ENCODE results near the gene DNMT1.
"Not testable (repeated sequence)": the region's sequence is repeated elsewhere in the genome, so short reads cannot be mapped to it uniquely, and the experiment has no call there.

DNMT1 gene

DNA sequence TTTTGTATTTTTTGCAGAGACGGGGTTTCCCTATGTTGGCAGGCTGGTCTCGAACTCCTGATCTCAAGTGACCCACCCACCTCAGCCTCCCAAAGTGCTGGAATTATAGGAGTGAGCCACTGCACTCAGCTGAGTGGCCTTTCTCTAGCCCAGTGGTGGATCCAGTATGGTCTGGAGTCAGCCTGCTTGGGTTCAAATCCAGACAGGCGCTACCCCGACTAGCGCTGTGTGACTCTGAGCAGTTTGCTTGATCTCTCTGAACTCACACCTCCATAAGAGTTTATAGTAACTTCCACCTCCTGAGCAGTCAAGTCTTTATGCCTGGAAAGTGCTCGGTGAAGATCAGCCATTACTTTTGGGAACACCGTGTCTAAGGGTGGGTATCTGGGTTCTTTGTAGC, 25.9 kb upstream of the DNMT1 start:
- DNase-seq: no peak

DNA sequence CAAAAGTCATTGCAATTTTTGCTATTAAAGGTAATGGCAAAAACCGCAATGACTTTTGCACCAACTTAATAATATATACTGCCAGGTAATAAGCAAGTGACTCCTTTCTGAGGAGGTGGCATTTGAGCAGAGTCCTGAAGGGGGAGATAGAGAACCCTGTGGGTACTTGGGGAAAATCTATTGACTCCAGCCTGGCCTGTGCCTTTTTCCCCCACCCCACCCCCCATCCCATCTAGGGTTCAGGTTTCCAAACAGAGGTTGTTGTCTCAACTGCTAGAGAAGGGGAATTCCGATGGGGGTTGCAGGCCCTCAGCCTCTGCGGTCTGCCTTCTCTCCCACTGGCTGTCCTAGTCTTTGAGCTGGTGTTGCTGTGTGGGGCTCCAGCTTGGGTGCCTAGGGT, 24.9 kb upstream of the DNMT1 start:
- DNase-seq: peak; percentile 57

DNA sequence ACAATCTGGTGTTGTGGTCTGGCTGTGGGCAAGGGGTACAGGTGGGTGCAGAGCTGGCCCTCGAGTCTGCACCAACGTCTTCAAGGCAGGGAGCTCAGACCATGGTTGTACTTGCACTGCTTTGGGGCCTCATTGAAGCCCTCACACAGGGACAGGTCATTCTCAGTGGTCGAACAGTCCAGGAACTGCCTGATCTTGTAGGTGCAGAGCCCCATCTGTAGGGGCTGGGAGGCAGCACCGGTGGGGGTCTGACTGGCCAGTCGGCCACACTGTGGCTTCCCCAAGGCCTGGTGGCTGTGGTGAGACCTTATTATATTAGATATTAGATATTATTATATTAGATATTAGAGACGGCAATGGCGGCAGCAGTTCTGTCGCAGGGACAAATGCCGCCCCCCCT, 22.3 kb upstream of the DNMT1 start:
- no peak for DNase-seq

DNA sequence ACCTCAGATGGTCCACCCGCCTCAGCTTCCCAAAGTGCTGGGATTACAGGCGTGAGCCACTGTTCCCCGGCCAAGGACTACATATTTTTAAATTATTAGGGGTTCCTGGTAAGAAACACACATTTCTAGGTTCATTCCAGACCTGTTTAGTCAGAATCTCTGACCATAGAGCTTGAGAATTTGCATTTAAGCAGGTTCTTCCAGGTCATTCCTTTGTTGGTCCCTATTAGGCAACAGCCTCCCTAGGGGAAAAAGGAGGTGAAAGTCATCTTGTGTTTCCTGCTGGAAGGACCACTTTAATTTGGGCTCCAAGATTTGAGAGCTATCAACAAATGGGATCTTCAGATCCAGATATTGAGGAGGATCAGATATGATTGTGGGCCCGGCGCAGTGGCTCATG, 20.0 kb upstream of the DNMT1 start:
- no peak for DNase-seq

DNA sequence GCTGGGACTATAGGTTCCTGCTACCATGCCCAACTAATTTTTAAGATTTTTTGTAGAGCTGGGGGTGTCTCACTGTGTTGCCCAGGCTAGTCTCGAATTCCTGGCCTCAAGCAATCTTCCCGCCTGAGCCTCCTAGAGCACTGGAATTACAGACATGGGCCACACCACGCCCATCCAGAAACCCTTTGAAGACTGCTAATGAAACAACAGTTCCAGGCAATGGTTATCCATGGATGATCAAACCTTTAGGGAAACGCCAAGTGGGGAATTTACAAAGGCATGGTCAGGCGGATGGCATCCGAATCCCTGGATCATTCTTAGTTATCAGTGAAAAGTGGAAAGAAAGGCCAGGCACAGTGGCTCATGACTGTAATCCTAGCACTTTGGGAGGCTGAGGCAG, 16.9 kb upstream of the DNMT1 start:
- no peak for DNase-seq

DNA sequence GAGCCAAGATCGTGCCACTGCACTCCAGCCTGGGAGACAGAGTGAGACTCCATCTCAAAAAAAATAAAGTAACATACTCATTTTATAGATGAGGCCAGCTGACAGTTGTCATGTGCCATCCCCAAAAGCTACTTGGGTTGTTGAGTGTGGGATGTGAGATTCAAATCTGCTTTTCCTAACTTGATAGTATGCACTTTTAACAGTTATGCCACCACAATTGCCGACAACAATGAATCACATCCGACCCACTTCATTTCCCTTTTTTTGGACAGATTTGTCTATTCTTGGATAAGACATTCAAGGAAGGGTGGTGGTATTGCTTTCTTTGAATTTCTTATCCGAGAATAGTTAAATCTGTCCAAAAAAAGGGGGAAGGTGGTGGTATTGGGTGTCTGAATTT, 16.3 kb upstream of the DNMT1 start:
- no peak for DNase-seq

DNA sequence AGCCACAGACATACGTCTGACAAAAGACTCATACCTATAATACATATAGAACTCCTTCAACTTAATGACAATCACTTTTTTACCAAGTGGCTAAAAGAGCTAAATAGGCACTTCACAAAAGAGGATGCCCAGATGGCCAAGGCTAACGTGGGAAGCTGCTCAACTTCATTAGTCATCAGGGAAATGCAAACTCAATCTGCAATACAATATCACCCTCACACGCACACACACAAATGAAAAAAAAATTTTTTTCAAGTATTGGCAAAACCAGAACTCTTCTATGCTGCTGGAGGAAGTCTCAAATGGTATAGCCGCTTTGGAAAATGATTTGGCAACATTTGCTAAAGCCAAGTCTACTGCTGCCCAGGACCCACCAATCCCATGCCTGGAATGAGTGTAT, 14.6 kb upstream of the DNMT1 start:
- no peak for DNase-seq

DNA sequence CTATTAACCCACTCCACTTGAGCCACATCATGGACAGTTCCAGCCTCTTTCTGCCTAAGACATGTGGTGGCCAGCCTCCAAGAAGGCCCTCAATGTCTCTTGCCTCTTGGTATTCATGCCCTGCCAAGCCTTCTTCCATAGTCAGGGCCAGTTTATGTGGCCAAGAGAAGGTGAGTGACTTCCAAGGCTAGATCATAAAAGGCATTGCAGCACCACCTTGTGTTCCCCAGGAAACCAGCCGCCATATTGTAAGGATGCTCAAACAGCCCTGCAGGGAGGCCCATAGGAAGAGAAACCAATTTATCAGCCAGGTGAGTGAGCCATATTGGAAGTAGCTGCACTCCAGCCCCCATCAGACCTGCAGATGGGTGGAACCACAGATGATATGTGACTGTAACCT, 12.3 kb upstream of the DNMT1 start:
- DNase-seq: no peak

DNA sequence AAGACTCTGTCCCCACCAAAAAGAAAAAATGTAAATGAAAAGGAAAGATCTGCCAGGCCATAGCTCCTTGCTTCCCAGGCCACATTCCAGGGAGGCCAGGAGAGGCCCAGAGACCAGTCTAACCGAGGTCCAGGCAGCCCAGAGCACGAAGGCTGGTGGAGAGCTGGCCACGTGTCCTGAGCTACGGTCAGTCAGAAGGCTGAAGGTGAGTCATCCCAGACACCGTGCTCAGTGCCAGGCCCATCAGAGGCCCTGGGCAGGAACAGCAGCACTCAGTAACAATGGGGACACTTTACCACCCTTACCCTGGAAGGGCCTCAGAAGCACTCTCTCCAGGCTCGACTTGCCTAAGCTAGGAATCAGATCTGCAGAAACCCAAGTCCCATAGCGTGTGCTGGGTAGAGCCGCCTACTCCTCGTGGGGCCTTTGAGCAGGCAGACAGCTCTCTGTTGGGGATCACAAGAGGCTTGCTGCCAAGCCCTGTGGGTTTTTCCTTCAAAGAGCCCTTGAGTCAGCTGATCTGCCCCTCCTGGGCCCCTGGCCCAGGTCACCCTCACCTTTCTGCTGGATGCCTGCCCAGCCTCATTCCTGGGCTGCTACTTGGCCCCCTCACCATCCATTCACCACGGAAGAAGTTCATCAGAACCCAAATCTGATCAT, 11.6 kb upstream of the DNMT1 start:
- no peak for DNase-seq

DNA sequence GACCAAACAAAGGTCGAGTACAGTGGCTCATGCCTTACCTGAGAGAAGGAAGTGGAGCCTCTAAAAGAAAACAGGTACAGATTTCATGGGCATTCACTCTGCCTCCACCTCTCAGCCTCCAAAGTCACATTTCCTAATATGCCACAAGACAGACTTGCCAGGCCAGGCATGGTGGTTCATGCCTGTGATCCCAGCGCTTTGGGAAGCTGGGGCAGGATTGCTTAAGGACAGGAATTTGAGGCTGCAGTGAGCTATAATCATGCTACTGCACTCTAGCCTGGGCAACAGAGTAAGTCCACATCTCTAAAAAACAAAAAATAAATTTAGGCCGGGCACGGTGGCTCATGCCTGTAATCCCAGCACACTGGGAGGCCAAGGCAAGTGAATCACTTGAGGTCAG, 10.9 kb upstream of the DNMT1 start:
- no peak for DNase-seq

DNA sequence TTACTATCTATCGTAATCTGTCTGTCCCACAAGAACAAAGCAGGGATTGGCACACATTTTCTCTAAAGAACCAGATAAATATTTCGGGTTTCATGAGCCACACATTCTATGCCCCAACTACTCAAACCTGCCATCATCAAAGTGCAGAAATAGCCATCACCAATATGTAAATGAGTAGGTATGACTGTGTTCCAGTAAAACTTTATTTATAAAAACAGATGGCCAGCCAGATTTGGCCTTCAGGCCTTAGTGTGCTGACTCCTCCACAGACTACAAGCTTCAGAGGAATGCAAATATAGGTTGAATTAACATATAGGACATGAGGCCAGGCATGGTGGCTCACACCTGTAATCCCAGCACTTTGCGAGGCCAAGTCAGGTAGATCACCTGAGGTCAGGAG, 8.9 kb upstream of the DNMT1 start:
- no peak for DNase-seq

DNA sequence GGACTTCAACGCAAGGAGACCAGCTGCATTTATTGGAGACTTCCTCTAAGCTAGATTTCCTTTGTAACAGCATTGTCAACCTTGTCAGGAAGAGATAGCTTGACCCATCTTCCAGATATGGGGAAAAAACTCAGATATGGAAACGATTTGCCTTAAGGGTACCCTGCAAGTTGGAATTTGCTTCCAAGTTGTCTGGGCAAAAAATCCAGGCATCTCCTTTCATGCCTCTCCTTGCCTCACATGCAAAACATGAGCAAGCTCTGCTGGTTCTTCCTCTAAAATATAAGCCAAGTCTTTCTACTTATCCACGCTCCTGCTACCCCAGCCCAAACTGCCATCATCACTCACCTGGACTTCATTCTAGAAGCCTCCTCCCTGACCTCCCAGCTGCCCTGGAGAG, 6.4 kb upstream of the DNMT1 start:
- no peak for DNase-seq

DNA sequence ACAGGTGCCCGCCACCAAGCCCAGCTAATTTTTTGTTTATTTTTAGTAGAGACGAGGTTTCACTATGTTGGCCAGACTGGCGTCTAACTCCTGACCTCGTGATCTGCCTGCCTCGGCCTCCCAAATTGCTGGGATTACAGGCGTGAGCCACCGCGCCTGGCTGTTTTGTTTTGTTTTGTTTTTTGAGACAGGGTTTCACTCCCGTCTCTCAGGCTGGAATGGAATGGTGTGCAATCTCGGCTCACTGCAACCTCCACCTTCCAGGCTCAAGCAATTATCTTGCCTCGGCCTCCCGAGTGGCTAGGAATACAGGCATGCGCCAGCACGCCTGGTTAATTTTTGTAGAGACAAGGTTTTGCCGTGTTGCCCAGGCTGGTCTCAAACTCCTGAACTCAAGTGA, 5.3 kb upstream of the DNMT1 start:
- DNase-seq: not testable (repeated sequence)

DNA sequence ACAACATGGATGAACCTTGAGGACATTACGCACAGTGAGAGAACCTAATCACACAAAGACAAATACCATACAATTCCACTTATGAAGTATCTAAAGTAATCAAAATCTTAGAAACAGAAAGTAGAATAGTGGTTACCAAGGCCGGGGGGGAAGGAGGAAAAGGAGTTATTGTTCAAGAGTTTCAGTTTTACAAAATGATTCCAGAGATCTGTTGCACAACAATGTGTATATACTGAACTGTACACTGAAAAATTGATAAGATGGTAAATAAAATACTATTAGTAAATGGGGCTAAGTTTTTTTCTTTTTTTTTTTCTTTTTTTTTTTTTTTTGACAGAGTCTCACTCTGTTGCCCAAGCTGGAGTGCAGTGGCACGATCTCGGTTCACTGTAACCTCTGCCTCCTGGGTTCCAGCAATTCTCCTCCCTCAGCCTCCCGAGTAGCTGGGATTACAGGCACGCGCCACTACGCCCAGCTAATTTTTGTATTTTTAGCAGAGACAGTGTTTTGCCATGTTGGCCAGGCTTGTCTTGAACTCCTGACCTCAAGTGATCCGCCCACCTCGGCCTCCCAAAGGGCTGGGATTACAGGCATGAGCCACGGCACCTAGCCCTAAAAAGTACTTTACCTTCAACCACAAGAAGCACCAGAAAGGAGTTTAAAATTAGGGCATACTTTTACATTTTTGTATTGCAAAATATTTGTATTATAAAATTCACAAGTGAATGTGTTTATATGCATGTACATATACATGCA, 4.3 kb upstream of the DNMT1 start:
- DNase-seq: peak; percentile 73

DNA sequence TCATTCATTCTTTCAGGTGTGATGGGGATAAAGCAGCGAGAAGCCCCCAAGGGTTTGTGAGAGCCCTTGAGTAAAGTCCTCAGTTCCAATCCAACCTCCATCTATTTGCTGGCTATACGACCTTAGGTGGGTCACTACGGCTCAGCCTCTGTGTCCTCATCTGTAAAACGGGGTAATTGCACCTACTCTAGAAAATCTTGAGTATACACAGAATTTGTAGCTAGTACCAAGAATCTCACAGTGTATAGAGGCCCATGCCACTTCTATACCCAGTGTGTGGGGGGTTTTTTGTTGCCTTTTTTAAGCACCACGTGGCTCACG, 406 bp upstream of the DNMT1 start:
- DNase-seq: no peak

DNA sequence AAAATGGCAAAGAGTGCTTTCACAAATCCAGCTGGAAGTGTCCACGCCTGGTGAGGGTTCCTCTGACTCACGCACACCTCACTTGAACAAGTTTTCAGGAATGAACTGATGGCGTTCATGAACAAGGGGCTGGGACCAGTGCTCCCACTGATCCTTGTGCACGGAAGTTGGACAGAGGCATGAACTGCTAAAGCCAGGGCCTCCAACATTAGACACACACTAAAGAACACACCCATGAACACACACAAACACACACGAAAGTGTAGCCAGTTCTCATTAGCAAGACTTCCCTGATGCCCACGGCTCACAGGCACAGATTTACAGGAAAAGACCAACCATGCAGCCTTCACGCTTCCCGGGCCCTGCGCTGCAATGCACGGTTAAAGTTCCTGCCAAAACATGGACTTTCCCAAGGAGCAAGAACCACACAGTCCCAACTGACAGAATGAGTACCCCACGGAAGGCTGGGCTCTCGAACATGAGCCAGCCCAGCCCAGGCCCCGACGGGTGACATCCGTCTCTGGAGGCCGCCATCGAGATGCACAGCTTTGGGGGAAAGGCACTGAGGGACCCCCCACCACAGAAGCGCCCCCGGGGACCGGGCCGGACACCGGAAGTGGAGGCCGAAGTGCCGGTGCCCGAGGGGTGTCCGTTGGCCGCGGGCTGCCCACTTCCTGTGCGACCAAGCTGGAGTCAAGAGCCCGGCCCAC, 808 bp downstream of the DNMT1 start:
- peak; percentile 20 for DNase-seq

DNA sequence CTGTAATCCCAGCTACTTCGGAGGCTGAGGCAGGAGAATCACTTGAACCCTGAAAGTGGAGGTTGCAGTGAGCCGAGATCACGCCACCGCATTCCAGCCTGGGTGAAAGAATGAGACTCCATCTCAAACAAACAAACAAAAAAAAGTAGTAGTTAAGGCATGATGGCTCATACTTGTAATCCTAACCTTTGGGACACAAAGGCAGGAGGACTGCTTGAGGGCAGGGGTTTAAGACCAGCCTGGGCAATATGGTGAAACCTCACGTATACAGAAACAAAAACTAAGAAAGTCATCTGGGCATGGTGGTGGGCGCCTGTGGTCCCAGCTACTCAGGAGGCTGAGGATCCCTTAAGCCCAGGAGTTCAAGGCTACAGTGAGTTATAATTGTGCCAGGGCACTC, 1.8 kb downstream of the DNMT1 start:
- DNase-seq: no peak

DNA sequence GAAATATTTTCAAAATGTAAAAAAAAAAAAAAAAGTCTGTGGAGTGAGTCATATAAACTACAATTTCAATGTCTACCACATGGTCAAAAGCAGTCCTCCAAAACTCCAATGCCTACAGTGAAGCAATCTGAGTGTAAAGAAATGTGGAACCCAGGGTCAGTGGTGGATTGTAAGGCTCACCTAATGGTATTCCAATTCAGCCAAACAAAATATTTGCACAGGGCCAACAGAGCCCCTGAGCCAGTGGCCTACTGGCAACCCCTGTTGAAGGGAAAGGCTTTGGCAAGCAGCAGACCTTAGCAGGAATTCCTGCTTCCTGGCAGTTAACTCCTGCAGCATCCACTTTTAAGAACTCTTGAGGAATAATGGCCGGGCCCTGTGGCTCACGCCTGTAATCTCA, 3.4 kb downstream of the DNMT1 start:
- no peak for DNase-seq

DNA sequence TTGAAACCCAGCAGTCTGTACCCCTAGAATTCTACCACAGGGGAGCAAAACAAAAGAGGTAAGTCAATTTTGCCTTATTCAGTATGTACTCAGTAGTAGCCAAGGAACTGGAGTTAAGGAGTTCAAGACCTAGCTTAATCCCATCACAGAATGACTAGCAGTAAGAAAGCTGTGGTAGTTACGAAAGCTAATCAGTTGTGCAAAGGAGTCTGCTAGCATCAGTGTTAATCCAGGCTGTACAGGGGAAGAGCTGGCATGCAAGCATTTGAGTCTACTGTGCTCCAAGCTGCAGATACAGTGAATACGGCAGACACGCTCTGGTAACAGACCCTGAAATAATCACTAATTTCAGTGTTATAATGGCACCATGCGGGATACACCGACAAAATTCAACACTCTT, 4.7 kb downstream of the DNMT1 start:
- DNase-seq: no peak

DNA sequence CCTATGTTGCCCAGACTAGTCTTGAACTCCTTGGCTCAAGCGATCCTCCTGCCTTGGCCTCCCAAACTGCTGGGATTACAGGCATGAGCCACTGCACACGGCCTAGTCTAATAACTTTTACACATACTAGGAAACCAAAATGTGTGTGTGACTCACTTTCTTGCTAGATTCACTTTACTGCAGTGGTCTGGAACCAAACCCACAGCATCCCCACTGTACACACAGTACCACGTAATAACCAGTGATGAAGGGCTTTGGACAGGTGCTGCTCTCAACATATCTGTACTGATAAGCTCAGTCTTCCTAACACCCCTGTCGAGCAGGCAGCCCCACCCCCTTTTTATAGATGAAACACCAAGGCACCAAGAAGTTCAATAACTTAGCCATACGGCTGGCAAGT, 5.1 kb downstream of the DNMT1 start:
- DNase-seq: peak; percentile 73

DNA sequence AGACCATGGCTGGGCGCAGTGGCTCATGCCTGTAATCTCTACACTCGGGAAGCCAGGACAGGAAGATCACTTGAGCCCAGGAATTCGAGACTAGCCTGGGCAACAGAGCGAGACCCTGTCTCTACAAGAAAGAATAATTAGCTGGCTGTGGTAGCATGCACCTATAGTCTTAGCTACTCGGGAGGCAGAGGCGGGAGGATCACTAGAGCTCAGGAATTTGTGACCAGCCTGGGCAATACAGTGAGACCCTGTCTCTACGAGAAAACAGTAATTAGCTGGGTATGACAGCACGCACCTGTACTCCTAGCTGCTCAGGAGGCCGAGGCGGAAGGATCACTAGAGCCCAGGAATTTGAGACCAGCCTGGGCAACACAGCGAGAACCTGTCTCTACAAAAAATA, 7.4 kb downstream of the DNMT1 start:
- DNase-seq: no peak

DNA sequence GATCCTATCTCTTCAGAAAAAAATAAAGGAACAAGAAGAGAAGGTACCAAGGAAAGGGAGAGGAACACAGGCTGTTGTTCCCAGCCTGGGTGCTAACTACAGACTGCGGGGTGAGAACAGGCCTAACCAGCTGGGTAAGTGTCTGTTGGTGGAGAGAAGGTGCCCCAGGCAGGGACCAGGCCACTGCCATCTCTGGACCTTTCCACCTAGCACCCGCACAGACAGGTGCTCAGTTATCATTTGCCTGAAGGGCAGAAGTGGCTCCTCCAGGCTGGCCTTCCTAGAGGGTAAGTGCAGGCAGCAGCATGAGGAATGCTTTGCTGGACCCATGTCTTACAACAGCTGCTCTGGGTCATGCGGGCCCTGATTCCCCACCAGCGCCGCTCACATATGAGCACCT, 10.1 kb downstream of the DNMT1 start:
- DNase-seq: no peak

DNA sequence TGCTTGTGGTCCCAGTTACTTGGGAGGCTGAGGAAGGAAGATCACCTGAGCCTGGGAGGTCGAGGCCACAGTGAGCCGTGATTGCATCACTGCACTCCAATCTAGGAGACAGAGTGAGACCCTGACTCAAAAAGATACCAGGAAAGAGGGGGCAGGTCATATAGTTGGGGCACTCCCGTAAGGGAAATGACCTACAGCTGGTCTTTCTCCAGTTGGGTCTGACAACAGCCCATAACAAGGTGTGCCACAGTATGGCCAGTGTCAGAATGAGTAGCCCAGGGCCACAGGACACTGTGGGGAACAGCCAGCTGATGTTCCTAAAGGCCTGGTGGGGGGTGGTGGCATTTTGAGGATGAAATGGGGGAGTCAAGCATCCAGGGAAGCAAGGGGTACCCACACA, 10.8 kb downstream of the DNMT1 start:
- no peak for DNase-seq

DNA sequence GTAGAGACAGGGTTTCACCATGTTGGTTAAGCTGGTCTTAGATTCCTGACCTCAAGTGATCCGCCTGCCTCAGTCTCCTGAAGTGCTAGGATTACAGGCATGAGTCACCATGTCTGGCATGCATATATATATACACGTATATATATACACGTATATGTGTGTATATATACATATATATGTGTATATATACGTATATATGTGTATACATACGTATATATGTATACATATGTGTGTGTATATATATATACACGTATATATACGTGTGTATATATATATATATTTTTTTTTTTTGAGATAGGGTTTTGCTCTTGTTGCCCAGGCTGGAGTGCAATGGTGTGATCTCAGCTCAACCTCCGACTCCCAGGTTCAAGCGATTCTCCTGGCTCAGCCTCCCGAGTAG, 11.9 kb downstream of the DNMT1 start:
- DNase-seq: no peak

DNA sequence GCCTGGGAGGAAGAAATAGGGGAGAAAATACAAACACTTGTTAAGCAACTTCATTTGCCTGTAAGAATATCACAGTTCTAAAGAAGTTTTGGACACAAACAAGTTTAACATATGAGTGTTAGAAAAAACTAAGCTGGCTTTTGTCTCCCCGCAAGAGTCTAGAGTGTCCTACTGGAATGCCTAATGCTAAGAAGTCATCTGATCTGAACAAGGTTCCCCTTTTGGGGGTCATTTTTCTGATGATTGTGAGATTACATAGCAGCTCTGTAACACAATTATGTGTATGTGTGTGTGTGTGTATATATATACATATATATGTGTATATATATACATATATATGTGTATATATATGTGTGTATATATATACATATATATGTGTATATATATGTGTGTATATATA, 12.7 kb downstream of the DNMT1 start:
- DNase-seq: no peak
